Neutrophil (primary cell): ENCODE results near the gene KRTAP12-4.

Source experiments
- H3K27ac ChIP-seq: fragments of 200-600 bp; sonication (generic); 2 replicates; pipeline ENCODE4 v1.5.1; 2016; ENCODE audit warnings: mild to moderate bottlenecking, moderate library complexity
- H3K27me3 ChIP-seq: fragments of 200-600 bp; sonication (generic); 2 replicates; pipeline ENCODE4 v1.6.0; 2016; ENCODE audit warnings: mild to moderate bottlenecking
- H3K36me3 ChIP-seq: fragments of 200-600 bp; sonication (generic); 2 replicates; pipeline ENCODE4 v1.5.1; 2017
- H3K4me1 ChIP-seq, 2 experiments: fragments of 200-600 bp in 1 of 2; sonication (generic) in 1 of 2; 1 replicate in 1 of 2; 2 replicates in 1 of 2; pipeline versions ENCODE4 v1.5.1 to v1.6.1; 2013 to 2016; ENCODE audit warnings: low read depth in 1 of 2, low read length in 1 of 2, mild to moderate bottlenecking in 1 of 2, moderate library complexity in 1 of 2; ENCODE audit not compliant: control insufficient read depth in 1 of 2, insufficient read depth in 1 of 2
- H3K4me3 ChIP-seq, 2 experiments: fragments of 200-600 bp in 1 of 2; sonication (generic) in 1 of 2; 1 replicate in 1 of 2; 2 replicates in 1 of 2; pipeline ENCODE4 v1.5.1; 2013 to 2016; ENCODE audit warnings: low read depth in 1 of 2, low read length in 1 of 2, mild to moderate bottlenecking in 1 of 2, moderate library complexity in 1 of 2
- H3K9me3 ChIP-seq: fragments of 200-600 bp; sonication (generic); 2 replicates; pipeline ENCODE4 v1.5.1; 2016
- CTCF ChIP-seq: fragments of 200-600 bp; sonication (generic); IDR thresholded peaks from 2 replicates; pipeline ENCODE4 v1.5.1; 2016; ENCODE audit warnings: antibody characterized with exemption

KRTAP12-4 gene

DNA sequence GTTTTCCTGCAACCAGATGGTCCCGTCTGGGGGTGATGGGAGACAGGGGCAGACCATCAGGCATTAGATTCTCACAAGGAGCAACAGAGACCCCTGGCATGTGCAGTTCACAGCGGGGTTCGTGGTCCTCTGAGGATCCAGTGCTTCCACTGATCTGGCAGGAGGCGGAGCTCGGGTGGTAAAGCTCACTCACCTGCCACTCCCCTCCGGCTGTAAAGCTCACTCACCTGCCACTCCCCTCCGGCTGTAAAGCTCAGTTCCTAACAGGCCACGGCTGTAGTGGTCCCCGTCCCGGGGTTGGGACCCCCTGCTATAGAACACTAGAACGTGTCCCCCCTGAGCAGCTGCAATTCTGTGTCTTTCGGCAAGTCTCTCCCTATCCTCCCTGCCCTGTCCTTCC is 47.1 kb upstream of the KRTAP12-4 start:
- no peaks in the 10 kb centered on the region for H3K36me3 ChIP-seq
- no peak overlapping the region for H3K27ac ChIP-seq
- no peak for TF ChIP-seq CTCF
- H3K4me1 ChIP-seq = no peaks in the 10 kb centered on the region
- H3K9me3 ChIP-seq = no peaks in the 10 kb centered on the region
- H3K27me3 ChIP-seq = peaks cover 100% of the 10 kb centered on the region
- H3K4me3 ChIP-seq = no peak overlapping the region

DNA sequence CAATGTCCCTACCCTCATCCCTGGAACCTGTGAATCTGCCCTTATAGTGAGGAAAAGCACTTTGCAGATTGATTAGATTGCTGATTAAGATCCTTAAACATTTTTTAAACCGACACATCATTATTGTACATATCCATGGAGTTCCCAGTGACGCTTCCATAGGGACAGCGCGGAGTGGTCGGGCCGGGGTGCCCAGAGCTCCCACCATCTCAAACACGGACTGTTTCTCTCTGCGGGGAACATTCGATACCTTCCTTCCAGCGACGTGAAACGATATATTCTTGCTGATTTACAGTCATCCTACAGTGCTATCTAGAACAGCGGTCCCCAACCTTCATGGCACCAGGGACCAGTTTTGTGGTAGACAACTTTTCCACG is 46.6 kb upstream of the KRTAP12-4 start:
- Histone ChIP-seq H3K4me3 (no peak overlapping the region), H3K4me1 (no peaks in the 10 kb centered on the region), H3K36me3 (no peaks in the 10 kb centered on the region), H3K27ac (no peak overlapping the region), H3K9me3 (no peaks in the 10 kb centered on the region), H3K27me3 (peaks cover 100% of the 10 kb centered on the region)
- no peak for TF ChIP-seq CTCF

DNA sequence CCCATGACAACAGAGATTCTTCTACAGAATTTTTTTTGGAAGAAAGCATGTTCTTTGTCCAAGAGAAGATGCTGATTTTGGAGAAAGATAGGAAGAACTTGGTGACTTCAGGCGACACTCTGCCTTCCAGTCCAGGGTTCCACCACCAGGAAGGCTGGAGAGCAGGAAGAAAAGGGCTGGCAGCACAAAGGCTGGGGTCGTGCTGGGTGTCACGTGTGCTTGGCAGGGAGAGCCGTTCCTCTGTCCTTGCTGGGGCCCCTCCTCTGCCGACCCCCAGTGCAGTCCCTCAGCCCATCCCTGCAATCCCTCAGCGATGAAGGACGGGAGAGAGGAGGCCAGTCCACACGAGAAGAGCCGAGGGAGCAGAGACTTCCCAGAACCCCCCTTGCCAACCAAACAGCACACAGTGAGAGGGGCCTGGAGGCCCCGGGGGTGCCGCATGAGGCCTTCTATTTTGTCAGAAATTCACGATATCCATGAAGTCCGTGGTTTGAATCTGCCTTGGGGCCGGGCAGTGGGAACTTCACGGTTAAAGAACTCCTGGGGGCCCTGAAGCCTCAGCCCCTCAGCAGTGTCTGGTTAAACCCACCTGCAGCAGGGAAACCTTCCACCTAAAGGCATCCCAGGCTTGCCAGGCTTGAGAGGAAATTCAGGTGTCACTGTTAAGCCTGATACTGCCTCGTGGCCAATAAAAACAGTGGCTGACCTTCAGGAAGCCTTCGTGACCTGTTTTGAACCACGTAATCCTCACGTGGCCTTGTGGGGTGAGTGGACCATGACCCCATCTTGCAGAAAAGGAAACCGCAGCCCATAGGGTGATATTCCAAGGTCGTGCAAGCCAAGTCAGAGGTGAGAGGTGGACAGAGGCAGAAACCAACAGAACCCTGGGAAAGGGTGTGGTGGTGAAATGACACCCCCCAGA is 45.9 kb upstream of the KRTAP12-4 start:
- Histone ChIP-seq H3K4me3 (no peak overlapping the region), H3K9me3 (no peaks in the 10 kb centered on the region), H3K27ac (no peak overlapping the region), H3K4me1 (no peaks in the 10 kb centered on the region), H3K36me3 (no peaks in the 10 kb centered on the region), H3K27me3 (peaks cover 100% of the 10 kb centered on the region)
- no peak for TF ChIP-seq CTCF

GRCh38 chr21:44699502-44700001 is 45.1 kb upstream of the KRTAP12-4 start:
- peaks cover 100% of the 10 kb centered on the region for H3K27me3 ChIP-seq

More at GRCh38 chr21:44699502-44700001, 45.1 kb upstream of the KRTAP12-4 start:
- no peak for TF ChIP-seq CTCF
- H3K4me1 ChIP-seq = no peaks in the 10 kb centered on the region
- H3K27ac ChIP-seq = no peak overlapping the region
- H3K36me3 ChIP-seq = no peaks in the 10 kb centered on the region
- no peaks in the 10 kb centered on the region for H3K9me3 ChIP-seq
- no peak overlapping the region for H3K4me3 ChIP-seq
